WTC11 (cell line): ENCODE data around the gene CLASP2. TPM values are rescaled to one million over a fixed set of nuclear protein-coding genes. Genes with fewer than 3 reads are reported as not detected.

Experiments used
- ATAC-seq: fragments of 200-7000 bp; cut with Tn5 transposase; 2 replicates; pipeline ENCODE4 v1.10.0; 2021; ENCODE audit warnings: mild to moderate bottlenecking, moderate library complexity
- CTCF ChIA-PET: fragments of 300-600 bp; sonication (Branson Sonifier 250); formaldehyde crosslinking; loops from one replicate; lab custom pipeline; 2021; ENCODE audit warnings: antibody characterized with exemption; lab: Charles Lee
- POLR2A ChIA-PET: fragments of 350-600 bp; sonication (Branson Sonifier 250); formaldehyde crosslinking; loops from one replicate; lab custom pipeline; 2021; ENCODE audit warnings: antibody characterized with exemption; lab: Charles Lee
- DNase-seq: peaks from one replicate; pipeline ENCODE4 v3.0.0; 2021; ENCODE audit warnings: low spot score
- H3K27ac Mint-ChIP-seq: 2 replicates; pipeline ENCODE4 v1.8.0; 2021; ENCODE audit warnings: mixed read lengths
- H3K27me3 Mint-ChIP-seq: 2 replicates; pipeline ENCODE4 v1.8.0; 2021; ENCODE audit warnings: low read depth, mild to moderate bottlenecking, moderate library complexity, mixed read lengths
- H3K36me3 Mint-ChIP-seq: 2 replicates; pipeline ENCODE4 v1.8.0; 2021; ENCODE audit warnings: mixed read lengths
- H3K4me1 Mint-ChIP-seq: 2 replicates; pipeline ENCODE4 v1.8.0; 2022; ENCODE audit warnings: mixed read lengths
- H3K4me3 Mint-ChIP-seq: 2 replicates; pipeline ENCODE4 v1.8.0; 2021; ENCODE audit warnings: mild to moderate bottlenecking, moderate library complexity, mixed read lengths
- H3K9me3 Mint-ChIP-seq: 2 replicates; pipeline ENCODE4 v1.8.0; 2021; ENCODE audit warnings: mixed read lengths
- CREB1 ChIP-seq: sonication (generic); formaldehyde crosslinking; IDR thresholded peaks from 2 replicates; pipeline ENCODE4 v1.8.0; 2023; ENCODE audit warnings: mild to moderate bottlenecking, missing genetic modification reagents
- E2F1 ChIP-seq: sonication (generic); formaldehyde crosslinking; IDR thresholded peaks from 2 replicates; pipeline ENCODE4 v1.8.0; 2022; ENCODE audit warnings: mild to moderate bottlenecking, missing genetic modification reagents
- FOXK1 ChIP-seq: sonication (generic); formaldehyde crosslinking; IDR thresholded peaks from 2 replicates; pipeline ENCODE4 v1.8.0; 2022; ENCODE audit warnings: mild to moderate bottlenecking, moderate library complexity, missing genetic modification reagents
- FOXP1 ChIP-seq: sonication (generic); formaldehyde crosslinking; IDR thresholded peaks from 2 replicates; pipeline ENCODE4 v1.8.0; 2022; ENCODE audit warnings: missing genetic modification reagents, mild to moderate bottlenecking, moderate library complexity, borderline replicate concordance
- GRHL2 ChIP-seq: fragments of 250-450 bp; sonication (Bioruptor Pico); IDR thresholded peaks from 2 replicates; pipeline ENCODE4 v1.8.0; 2022; ENCODE audit warnings: mild to moderate bottlenecking, moderate library complexity; ENCODE audit not compliant: insufficient replicate concordance, severe bottlenecking
- IRF2 ChIP-seq: sonication (generic); formaldehyde crosslinking; IDR thresholded peaks from 2 replicates; pipeline ENCODE4 v1.8.0; 2022; ENCODE audit warnings: low read depth, missing genetic modification reagents, borderline replicate concordance
- JUN ChIP-seq: sonication (generic); formaldehyde crosslinking; IDR thresholded peaks from 2 replicates; pipeline ENCODE4 v1.8.0; 2023; ENCODE audit warnings: mild to moderate bottlenecking, missing genetic modification reagents
- MXD4 ChIP-seq: fragments of 250-450 bp; sonication (Bioruptor Pico); IDR thresholded peaks from 2 replicates; pipeline ENCODE4 v1.8.0; 2021; ENCODE audit warnings: mild to moderate bottlenecking, moderate library complexity, borderline replicate concordance
- NFYB ChIP-seq: sonication (generic); formaldehyde crosslinking; conservative IDR thresholded peaks from 2 replicates; pipeline ENCODE4 v1.8.0; 2022; ENCODE audit warnings: low read depth, missing genetic modification reagents
- NR2C2 ChIP-seq: sonication (generic); formaldehyde crosslinking; IDR thresholded peaks from 2 replicates; pipeline ENCODE4 v1.8.0; 2022; ENCODE audit warnings: mild to moderate bottlenecking, missing genetic modification reagents
- SMAD3 ChIP-seq: sonication (generic); formaldehyde crosslinking; IDR thresholded peaks from 2 replicates; pipeline ENCODE4 v1.8.0; 2022; ENCODE audit warnings: missing genetic modification reagents, mild to moderate bottlenecking, borderline replicate concordance
- TCF7 ChIP-seq: sonication (generic); formaldehyde crosslinking; IDR thresholded peaks from 2 replicates; pipeline ENCODE4 v1.8.0; 2022; ENCODE audit warnings: mild to moderate bottlenecking, low read depth, missing genetic modification reagents, moderate library complexity
- USF1 ChIP-seq: sonication (generic); formaldehyde crosslinking; IDR thresholded peaks from 2 replicates; pipeline ENCODE4 v1.8.0; 2022; ENCODE audit warnings: mild to moderate bottlenecking, missing genetic modification reagents
- ZNF121 ChIP-seq: sonication (generic); formaldehyde crosslinking; IDR thresholded peaks from 2 replicates; pipeline ENCODE4 v1.8.0; 2023; ENCODE audit warnings: missing genetic modification reagents
- ZNF232 ChIP-seq: sonication (generic); formaldehyde crosslinking; IDR thresholded peaks from 2 replicates; pipeline ENCODE4 v1.8.0; 2022; ENCODE audit warnings: mild to moderate bottlenecking, missing genetic modification reagents
- ZNF396 ChIP-seq: fragments of 250-450 bp; sonication (Bioruptor Pico); IDR thresholded peaks from 2 replicates; pipeline ENCODE4 v1.8.0; 2021; ENCODE audit warnings: mild to moderate bottlenecking, moderate library complexity, borderline replicate concordance
- ZNF423 ChIP-seq: fragments of 250-450 bp; sonication (Bioruptor Pico); IDR thresholded peaks from 2 replicates; pipeline ENCODE4 v2.1.2; 2022; ENCODE audit warnings: mild to moderate bottlenecking, moderate library complexity
- ZNF425 ChIP-seq: fragments of 250-450 bp; sonication (Bioruptor Pico); conservative IDR thresholded peaks from 2 replicates; pipeline ENCODE4 v1.9.0; 2021; ENCODE audit warnings: mild to moderate bottlenecking
- total RNA-seq: library from RNA; stranded (reverse); gene quantifications from 3 replicates; pipeline ENCODE4 v1.2.3, GENCODE V29; 2021
- TF ChIP-seq, protein P1 (sequence below): sonication (generic); formaldehyde crosslinking; IDR thresholded peaks from 2 replicates; pipeline ENCODE4 v1.8.1; 2022; ENCODE audit warnings: missing genetic modification reagents, borderline replicate concordance
- TF ChIP-seq, protein P2 (sequence below): fragments of 250-450 bp; sonication (Bioruptor Pico); IDR thresholded peaks from 2 replicates; pipeline ENCODE4 v1.9.0; 2021; ENCODE audit warnings: mild to moderate bottlenecking, borderline replicate concordance

CLASP2 gene
- total RNA-seq, 1 experiment from 2014 or later: 56.7 TPM

GRCh38 chr3:33578325-33579177 is 139.5 kb downstream of the CLASP2 start:
- H3K4me1 Mint-ChIP-seq: peaks cover 62% of the 10 kb centered on the region
- H3K9me3 Mint-ChIP-seq: no peaks in the 10 kb centered on the region
- POLR2A ChIA-PET: no interaction called here
- H3K4me3 Mint-ChIP-seq: peak overlapping the region; percentile 38
- peaks cover 13% of the 10 kb centered on the region for H3K27me3 Mint-ChIP-seq
- CTCF ChIA-PET: no interaction called here
- no peak; the same call in 1 of the 2 replicates for ATAC-seq
- H3K27ac Mint-ChIP-seq: peak overlapping the region; percentile 28; the same call in 1 of the 2 replicates
- peaks cover 11% of the 10 kb centered on the region for H3K36me3 Mint-ChIP-seq
- TF ChIP-seq JUN (no peak), FOXK1 (CRISPR knock-in tag) (no peak), TCF7 (CRISPR knock-in tag) (no peak), SMAD3 (CRISPR knock-in tag) (no peak), IRF2 (CRISPR knock-in tag) (no peak), GRHL2 (CRISPR knock-in tag) (no peak), ZNF425 (CRISPR knock-in tag) (no peak), ZNF396 (no peak), NR2C2 (no peak), USF1 (CRISPR knock-in tag) (no peak), ZNF121 (no peak), NFYB (CRISPR knock-in tag) (no peak)
- TF ChIP-seq, protein P1, sequence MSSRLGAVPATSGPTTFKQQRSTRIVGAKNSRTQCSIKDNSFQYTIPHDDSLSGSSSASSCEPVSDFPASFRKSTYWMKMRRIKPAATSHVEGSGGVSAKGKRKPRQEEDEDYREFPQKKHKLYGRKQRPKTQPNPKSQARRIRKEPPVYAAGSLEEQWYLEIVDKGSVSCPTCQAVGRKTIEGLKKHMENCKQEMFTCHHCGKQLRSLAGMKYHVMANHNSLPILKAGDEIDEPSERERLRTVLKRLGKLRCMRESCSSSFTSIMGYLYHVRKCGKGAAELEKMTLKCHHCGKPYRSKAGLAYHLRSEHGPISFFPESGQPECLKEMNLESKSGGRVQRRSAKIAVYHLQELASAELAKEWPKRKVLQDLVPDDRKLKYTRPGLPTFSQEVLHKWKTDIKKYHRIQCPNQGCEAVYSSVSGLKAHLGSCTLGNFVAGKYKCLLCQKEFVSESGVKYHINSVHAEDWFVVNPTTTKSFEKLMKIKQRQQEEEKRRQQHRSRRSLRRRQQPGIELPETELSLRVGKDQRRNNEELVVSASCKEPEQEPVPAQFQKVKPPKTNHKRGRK (CRISPR knock-in tag): no peak
- TF ChIP-seq, all 79 proteins: peak for 0
- no peak for DNase-seq

DNA sequence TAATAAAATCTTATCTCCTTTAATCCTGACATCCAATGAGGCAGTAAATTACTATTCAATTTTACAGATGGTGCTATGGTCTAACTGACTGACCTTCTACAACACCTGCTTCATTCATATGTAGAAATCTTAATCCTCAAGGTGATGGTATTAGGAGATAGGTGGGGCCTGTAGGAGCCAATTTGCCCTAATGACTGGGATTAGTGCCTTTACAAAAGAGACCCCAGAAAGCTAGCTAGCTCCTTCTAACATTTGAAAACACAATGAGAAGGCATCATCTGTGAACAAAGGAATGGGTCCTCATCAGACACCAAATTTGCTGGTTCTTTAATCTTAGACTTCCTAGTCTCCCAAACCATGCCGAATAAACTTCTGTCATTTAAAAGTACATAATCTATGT is 140.5 kb downstream of the CLASP2 start:
- ChIA-PET CTCF (no interaction called here), POLR2A (interaction anchor here (0.6 kb wide), 1 partner anchor 149 kb away, joined by 5 read pairs; no protein-coding TSS in a partner anchor)
- peaks cover 16% of the 10 kb centered on the region for H3K36me3 Mint-ChIP-seq
- H3K4me3 Mint-ChIP-seq: peak overlapping the region; percentile 43
- no peaks in the 10 kb centered on the region for H3K9me3 Mint-ChIP-seq
- 0 out of 2 replicates have a peak, but pooled peaks have one; percentile 43 for TF ChIP-seq ZNF423
- TF ChIP-seq E2F1 (CRISPR knock-in tag): no peak
- no peak for DNase-seq
- peak; percentile 83 for ATAC-seq
- peaks cover 13% of the 10 kb centered on the region for H3K27me3 Mint-ChIP-seq
- peaks cover 59% of the 10 kb centered on the region for H3K4me1 Mint-ChIP-seq
- peak overlapping the region; percentile 95 for H3K27ac Mint-ChIP-seq

DNA sequence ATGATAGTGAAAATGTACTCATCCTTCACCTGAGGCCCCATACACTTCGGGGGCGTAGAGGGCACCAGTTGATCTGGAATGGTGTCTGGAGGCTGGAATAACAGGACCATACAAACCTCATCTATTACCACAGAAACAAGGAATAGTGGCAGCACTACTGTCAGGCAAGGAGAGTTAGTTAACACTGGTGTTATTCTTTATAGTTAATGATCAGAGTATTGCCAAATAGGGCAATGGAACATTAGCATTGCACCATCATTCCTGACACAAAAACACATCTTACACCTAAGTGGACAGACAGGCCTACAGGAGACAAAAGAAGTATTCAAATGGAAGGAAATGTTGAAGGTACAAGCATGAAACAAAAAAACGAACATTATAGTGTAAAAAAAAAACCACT is 140.9 kb downstream of the CLASP2 start:
- H3K4me1 Mint-ChIP-seq: peaks cover 55% of the 10 kb centered on the region
- DNase-seq (no peak), ATAC-seq (peak; percentile 22)
- H3K27me3 Mint-ChIP-seq: peaks cover 13% of the 10 kb centered on the region
- peaks cover 16% of the 10 kb centered on the region for H3K36me3 Mint-ChIP-seq
- POLR2A ChIA-PET: interaction anchor here (0.6 kb wide), 1 partner anchor 149 kb away, joined by 5 read pairs; no protein-coding TSS in a partner anchor
- H3K4me3 Mint-ChIP-seq: no peak overlapping the region; the same call in 1 of the 2 replicates
- H3K9me3 Mint-ChIP-seq: no peaks in the 10 kb centered on the region
- no peak overlapping the region; the same call in 1 of the 2 replicates for H3K27ac Mint-ChIP-seq
- CTCF ChIA-PET: no interaction called here
- TF ChIP-seq FOXP1: no peak
- TF ChIP-seq, protein P2, sequence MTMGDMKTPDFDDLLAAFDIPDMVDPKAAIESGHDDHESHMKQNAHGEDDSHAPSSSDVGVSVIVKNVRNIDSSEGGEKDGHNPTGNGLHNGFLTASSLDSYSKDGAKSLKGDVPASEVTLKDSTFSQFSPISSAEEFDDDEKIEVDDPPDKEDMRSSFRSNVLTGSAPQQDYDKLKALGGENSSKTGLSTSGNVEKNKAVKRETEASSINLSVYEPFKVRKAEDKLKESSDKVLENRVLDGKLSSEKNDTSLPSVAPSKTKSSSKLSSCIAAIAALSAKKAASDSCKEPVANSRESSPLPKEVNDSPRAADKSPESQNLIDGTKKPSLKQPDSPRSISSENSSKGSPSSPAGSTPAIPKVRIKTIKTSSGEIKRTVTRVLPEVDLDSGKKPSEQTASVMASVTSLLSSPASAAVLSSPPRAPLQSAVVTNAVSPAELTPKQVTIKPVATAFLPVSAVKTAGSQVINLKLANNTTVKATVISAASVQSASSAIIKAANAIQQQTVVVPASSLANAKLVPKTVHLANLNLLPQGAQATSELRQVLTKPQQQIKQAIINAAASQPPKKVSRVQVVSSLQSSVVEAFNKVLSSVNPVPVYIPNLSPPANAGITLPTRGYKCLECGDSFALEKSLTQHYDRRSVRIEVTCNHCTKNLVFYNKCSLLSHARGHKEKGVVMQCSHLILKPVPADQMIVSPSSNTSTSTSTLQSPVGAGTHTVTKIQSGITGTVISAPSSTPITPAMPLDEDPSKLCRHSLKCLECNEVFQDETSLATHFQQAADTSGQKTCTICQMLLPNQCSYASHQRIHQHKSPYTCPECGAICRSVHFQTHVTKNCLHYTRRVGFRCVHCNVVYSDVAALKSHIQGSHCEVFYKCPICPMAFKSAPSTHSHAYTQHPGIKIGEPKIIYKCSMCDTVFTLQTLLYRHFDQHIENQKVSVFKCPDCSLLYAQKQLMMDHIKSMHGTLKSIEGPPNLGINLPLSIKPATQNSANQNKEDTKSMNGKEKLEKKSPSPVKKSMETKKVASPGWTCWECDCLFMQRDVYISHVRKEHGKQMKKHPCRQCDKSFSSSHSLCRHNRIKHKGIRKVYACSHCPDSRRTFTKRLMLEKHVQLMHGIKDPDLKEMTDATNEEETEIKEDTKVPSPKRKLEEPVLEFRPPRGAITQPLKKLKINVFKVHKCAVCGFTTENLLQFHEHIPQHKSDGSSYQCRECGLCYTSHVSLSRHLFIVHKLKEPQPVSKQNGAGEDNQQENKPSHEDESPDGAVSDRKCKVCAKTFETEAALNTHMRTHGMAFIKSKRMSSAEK: no peak
- no peak for TF ChIP-seq ZNF232 (CRISPR knock-in tag)
- TF ChIP-seq NR2C2: no peak
- TF ChIP-seq CREB1 (CRISPR knock-in tag): no peak
- no peak for TF ChIP-seq MXD4 (CRISPR knock-in tag)
- no peak for TF ChIP-seq JUN
- no peak for TF ChIP-seq NFYB (CRISPR knock-in tag)
